ENCODE measurements around the gene C3orf80.

Gene C3orf80

GRCh38 chr3:160265088-160265487 is 39.9 kb downstream of the C3orf80 start:
- no peak for TF ChIP-seq USF1 (IDR thresholded peaks at IDR 0.05)
